Activated CD4-positive, alpha-beta T cell treated with anti-CD3 and anti-CD28 coated beads, Interleukin-2, amount 50 U/mL, for 16 hours (primary cell): ENCODE results near the gene SLC16A12.
"Not testable (repeated sequence)": the region's sequence is repeated elsewhere in the genome, so short reads cannot be mapped to it uniquely, and the experiment has no call there.

Experiments
- DNase-seq: peaks from one replicate; pipeline ENCODE4 v3.0.0-alpha.2; 2020

SLC16A12 gene

DNA sequence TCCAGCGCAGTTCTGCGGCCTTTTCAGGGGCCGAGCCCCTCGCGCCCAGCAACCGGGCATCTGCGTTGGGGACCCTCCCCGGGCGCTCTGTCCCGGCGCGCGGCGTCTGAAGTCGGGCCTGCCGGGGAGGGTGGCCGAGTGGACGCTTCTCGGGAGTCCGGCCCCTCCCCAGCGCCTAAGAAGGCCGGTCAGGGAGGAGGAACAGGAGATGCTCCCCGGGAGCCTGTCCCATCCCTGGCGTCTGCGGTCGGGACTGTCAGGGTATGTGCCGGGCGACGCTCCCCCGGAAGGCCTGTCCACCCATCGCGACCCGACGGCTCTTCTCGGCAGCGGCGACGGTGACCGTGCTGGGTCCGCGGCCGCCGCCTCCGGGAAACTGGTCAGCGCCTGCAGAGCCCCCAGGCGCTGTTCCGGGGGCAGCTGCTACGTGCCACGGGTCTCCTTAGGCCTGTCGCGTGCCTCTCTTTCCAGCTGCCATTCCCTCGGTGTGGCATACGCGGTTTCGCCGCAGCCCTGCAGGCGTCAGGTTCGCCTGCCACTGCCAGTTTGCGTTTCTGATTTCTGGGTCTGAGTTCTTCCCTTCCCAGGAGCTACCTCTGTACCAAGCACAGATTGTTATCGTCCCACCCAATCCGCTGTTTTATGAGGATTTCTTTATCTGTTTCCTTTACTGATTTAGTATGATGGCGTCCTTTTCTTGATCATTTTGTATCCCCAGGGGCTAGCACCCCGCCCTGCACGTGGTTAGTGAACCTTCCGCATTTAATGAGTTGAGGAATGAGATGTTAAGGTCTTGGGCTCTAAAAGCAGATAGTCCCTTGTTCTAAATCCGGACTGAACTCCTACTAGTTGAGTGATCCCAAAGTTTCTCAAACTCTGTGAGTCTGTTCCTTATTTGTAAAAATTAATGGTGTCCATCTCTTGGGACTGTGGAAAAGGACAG is 120.2 kb downstream of the SLC16A12 start:
- DNase-seq, result no peak

DNA sequence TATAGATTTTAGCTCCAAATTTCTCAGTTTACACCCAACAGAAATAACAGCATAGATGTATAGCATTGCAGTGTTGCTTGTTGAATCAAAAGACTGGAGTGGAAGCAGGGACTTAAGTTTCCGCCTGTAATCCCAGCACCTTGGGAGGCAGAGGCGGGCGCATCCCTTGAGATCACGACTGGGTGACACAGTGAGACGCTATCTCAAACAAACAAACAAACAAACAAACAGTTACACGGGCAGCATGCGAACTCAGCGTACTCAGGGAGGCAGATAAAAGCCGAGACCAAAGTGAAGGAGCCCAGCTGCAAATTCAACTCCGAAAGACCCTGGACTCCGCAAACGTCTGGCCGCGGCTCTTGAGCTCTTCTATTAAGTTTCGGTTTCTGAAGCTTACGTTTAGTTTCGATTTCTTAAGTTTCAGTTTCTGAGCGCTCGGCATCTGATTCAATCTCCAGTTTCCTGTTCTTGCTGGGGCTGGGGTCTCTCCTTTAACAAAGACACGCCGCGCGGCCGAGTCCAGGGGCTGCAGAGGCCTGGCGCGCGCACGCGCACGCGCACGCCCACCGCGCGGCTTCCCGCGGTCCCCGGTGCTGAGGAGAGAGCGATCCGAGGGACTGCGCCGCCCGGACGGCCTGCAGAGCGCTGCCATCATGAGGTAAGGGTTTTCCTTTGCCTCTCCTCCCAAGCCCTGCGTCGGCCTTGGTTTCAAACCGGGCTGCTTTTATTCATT is 121.1 kb downstream of the SLC16A12 start, which contains the start of gene IFIT5:
Gene IFIT5 (plus strand): TSS at position 423 of the 733 bp plus-strand sequence. CDS start 231 bp downstream, at position 654.
- peak; percentile 63 for DNase-seq

DNA sequence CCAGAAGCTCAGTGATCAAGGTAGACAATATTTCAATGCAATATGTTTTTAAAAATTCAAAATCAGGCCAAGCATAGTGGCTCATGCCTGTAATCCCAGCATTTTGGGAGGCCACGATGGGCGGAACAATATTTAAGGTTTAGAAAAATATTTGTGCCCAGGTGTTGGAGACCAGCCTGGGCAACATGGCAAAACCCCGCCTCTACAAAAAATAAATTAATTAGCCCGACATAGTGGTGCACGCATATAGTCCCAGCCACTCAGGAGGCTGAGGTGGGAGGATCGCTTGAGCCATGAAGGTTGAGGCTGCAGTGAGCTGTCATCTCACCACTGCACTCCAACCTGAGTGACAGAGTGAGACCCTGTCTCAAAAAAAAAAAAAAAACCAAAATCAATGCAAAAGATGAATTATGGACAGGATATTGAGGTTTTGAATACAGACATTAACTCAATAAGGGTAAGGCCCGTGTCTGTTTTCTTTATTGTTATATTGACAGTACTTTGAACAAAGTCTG is 121.9 kb downstream of the SLC16A12 start:
- no peak for DNase-seq

DNA sequence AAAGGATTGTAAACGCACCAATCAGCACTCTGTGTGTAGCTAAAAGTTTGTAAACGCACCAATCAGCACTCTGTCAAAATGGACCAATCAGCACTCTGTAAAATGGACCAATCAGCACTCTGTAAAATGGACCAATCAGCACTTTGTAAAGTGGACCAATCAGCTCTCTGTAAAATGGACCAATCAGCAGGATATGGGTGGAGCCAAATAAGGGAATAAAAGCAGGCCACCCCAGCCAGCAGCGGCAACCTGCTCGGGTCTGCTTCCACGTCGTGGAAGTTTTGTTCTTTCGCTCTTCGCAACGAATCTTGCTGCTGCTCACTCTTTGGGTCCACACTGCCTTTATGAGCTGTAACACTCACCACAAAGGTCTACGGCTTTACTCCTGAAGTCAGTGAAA is 123.1 kb downstream of the SLC16A12 start:
- not testable (repeated sequence) for DNase-seq

DNA sequence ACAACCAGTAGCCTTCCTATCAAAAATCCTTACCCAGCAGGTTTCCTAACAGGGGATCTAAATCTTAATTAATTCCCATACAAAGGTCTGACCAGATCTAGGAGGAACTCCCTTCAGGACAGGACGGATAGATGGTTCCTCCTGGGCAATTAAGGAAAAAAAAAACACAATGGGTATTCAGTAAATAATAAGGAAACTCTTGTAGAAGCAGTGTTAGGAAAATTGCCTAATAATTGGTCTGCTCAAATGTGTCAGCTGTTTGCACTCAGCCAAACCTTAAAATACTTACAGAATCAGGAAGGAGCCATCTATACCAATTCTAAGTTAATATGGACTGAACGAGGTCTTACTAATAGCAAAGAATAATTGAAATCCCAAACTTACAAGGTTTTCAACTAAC is 124.3 kb downstream of the SLC16A12 start:
- DNase-seq, result not testable (repeated sequence)

DNA sequence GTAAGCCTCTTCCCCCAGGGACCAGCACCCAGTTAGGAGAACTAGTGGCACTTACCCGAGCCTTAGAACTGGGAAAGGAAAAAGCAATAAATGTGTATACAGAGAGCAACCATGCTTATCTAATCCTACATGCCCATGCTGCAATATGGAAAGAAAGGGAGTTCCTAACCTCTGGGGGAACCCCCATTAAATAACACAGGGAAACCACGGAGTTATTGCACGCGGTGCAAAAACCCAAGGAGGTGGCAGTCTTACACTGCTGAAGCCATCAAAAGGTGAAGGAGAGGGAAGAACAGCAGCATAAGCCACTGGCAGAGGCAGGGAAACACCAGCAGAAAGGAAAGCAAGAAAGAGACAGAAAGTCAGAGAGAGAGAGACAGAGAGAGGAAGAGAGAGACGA is 124.8 kb downstream of the SLC16A12 start:
- not testable (repeated sequence) for DNase-seq

DNA sequence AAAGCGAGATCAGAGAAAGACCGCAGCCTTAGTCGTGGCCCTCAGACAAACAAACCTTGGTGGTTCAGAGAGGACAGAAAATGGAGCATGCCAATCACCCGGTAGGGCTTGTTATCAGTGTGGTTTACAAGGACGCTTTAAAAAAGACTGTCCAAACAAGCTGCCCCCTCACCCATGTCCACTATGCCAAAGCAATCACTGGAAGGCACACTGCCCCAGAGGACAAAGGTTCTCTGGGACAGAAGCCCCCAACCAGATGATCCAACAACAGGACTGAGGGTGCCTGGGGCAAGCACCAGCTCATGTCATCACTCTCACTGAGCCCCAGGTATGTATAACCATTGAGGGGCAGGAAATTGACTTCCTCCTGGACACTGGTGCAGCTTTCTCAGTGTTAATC is 126.1 kb downstream of the SLC16A12 start:
- DNase-seq, result not testable (repeated sequence)

DNA sequence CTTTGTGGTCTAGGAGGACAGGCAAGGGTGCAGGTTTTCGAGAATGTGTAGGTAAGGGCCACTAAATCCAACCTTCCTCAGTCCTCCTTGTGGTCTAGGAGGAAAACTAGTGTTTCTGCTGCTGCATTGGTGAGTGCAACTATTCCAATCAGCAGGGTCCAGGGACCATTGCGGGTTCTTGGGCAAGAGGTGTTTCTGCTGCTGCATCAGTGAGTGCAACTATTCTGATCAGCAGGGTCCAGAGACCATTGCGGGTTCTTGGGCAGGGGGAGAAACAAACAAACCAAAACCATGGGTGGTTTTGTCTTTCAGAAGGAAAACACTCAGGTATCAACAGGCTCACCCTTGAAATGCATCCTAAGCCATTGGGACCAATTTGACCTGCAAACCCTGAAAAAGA is 127.6 kb downstream of the SLC16A12 start:
- not testable (repeated sequence) for DNase-seq

DNA sequence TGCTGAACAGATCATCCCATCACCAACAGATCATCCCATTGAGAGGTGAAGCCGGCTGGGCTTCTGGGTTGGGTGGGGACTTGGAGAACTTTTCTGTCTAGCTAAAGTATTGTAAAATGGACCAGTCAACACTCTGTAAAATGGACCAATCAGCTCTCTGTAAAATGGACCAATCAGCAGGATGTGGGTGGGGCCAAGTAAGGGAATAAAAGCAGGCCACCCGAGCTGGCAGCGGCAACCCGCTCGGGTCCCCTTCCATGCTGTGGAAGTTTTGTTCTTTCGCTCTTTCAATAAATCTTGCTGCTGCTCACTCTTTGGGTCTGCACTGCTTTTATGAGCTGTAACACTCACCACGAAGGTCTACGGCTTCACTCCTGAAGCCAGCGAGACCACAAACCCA is 129.2 kb downstream of the SLC16A12 start:
- not testable (repeated sequence) for DNase-seq

DNA sequence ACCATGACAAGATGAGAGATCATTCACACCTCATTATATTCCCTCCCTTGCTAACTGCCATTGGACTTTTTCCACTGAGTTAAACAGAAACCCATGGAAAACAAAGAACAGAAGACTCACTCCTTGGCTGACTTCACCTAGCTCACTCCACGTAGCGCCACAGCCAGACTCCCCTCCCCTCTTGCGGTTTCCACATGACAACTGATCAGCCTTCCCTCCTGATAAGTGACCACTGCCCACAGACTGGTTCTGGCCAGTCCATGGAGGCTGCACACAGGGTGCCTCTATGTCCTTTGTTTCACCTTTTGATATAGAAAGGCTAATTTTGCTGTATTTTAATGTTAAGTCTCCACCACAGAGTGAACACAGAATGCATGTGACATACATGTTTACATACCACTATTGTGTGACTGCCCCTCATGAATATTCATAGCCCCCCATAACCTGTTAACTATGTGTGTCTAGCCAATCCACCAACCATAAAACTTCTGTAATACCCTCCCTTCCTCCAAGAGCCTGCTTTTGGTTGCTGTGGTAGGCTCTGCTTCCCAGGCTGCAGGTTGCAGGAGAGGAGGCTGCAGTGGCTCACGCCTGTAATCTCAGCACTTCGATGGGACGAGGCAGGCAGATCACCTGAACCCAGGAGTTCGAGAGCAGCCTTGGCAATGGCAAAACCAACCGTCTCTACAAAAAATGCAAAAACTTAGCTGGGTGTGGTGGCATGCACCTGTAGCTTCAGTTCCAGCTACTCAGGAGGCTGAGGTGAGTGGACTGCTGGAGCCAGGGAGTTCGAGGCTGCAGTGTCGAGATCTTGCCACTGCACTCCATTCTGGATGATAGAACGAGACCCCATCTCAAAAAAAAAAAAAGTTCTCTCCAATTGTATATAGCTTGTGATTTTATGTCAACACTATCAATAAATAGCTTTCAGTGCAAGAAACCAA is 131.0 kb downstream of the SLC16A12 start:
- no peak for DNase-seq

DNA sequence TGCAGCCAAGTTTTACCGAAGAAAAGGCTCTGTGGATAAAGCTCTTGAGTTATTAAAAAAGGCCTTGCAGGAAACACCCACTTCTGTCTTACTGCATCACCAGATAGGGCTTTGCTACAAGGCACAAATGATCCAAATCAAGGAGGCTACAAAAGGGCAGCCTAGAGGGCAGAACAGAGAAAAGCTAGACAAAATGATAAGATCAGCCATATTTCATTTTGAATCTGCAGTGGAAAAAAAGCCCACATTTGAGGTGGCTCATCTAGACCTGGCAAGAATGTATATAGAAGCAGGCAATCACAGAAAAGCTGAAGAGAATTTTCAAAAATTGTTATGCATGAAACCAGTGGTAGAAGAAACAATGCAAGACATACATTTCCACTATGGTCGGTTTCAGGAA is 132.4 kb downstream of the SLC16A12 start:
- no peak for DNase-seq

DNA sequence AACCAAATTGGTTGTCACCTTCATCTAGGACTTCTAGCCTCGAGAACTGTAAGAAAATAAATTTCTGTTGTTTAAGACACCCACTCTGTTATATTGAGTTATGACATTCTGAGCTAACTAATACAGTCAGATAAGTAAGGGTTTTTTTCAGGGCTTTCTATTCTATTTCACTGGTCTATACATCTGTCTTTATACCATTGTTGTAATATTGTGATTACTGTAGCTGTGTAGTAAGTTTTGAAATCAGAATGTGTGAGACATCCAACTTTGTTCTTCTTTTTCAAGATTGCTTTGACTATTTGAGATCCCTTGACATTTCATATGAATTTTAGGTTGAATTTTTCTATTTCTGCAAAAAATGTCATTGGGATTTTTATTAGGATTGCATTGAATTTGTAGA is 135.4 kb downstream of the SLC16A12 start:
- DNase-seq, result no peak

DNA sequence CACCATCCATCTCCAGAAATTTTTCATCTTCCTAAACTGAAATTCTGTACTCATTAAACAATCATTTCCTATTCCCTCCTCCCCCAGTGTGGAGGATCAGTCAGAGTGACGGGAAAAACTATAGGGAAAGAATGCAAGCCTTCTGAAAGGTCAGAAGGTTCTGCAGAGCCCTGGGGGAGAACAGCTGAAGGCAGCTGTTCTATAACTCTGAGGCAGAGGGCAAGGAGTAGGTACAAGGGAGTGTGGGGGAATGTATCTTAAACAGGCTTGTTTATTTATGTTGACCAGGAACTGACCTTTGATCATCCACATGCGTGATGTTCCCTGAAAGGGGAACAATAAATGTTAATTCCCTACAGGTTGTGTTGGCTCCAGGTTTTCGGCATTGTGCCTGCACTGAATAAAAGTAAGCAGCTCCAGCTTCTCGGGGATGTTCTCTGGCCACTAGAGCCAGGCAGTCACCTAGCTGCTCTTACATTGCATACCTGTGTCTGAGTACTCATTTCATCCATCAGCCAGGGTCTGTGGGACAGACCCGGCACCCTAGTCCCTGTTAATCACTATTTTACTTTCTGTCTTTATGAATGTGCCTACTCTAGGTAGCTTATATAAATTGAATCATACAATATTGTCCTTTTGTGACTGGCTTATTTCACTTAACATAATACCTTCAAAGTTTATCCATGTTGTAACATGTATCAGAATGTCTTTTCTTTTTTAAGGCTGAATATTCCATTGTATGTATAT is 137.2 kb downstream of the SLC16A12 start:
- DNase-seq, result no peak

DNA sequence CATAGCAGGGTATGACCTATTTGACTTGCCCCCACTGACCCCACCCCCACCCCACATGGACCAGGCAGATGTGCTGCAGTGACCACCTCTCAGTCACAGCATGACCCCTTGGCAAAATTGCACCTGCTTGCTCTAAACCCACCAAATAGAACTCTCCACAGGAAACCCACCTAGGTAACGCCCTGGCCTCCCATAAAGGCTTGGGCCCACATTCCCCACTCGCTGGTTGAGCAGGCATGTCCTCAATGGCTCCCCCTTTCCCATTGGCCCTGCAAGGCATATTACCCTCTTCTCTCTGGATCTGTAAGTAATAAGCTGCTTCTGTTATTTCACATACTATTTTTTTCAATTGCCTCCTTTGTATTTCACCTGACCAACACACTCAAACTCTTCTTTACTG is 140.3 kb downstream of the SLC16A12 start:
- no peak for DNase-seq

DNA sequence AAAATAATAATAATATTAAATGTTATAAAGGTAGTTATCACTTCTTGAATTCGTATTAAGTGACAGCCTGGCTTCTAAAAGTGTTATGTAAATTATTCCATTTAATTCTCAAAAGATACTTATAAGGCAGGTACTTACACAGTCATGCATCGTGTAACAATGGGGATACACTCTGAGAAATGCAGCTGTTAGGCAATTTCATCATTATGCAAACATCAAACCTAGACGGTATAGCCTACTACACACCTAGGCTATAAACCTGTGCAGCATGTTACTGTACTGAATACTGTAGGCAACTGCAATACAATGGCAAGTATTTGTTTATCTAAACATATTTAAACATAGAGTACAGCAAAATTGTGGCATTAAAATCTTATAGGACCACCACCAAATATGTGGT is 141.5 kb downstream of the SLC16A12 start:
- no peak for DNase-seq

DNA sequence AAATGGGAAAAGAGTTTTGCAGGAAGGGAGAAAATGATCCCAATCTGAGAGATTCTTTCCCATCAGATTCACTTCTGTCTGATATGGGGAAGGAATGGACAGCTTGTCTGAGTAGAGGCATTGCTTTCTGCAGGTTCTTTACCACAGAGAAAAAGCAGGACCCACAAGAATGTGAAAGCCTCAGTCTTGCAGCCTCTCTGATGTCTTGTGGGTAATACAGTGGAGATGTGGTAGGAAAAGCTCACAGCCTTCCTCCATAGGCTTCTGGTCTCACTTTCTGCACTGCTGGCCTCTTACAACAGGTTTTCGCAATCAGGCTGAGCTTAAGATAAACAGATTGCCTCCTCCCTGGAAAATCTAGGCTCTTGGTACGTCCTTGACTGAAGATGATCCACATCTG is 142.4 kb downstream of the SLC16A12 start:
- DNase-seq, result no peak

DNA sequence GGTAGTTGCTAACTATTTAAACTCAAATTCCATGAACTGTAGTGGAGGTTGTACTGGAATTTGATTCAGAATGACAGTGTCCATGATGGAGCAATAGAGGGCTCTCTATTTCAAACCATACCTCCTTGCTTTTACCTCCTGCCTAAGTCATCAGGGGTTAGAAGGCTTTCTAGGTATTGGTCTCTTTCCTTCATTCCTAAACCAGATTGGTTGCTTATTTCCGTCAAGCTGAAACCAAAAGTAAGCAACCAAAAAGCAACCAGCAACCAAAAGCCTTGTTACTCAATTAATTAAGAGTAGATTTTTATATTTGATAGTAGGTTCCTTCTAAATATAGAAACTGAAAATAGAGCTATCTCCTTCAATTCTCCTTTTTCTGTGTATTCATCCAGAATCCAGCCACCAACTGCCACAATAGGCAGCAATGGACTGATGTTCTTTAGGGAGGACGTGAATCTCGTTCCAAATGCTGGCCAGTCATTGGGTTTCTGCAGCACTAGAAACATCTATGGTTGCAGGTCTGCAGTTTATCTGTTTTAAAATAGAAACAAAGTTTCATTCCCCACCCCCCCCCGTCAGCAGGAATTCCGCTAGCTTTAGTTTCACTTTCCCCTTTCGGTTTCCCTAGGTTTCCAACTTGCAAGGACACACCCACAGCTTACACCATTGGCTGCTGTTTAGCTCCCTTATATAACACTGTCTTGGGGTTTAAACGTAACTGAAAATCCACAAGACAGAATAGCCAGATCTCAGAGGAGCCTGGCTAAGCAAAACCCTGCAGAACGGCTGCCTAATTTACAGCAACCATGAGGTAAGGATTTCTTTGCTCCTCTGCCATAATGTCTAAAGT is 143.3 kb downstream of the SLC16A12 start, which contains the start of gene IFIT1:
Gene IFIT1 (plus strand): TSS at position 717 of the 850 bp plus-strand sequence. CDS start 90 bp downstream, at position 807.
- peak; percentile 46 for DNase-seq

DNA sequence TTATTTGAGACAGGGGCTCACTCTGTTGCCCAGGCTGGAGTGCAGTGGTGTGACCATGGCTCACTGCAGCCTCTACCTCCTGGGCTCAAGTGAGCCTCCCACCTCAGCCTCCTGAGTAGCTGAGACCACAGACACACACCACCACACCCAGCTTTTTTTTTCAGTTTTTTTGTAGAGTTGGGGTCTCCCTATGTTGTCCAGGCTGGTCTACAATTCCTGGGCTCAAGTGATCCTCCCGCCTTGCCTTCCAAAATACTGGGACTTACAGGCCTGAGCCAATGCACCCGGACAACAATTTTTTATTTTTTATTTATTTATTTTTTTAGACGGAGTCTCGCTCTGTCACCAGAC is 144.2 kb downstream of the SLC16A12 start:
- DNase-seq, result not testable (repeated sequence)

DNA sequence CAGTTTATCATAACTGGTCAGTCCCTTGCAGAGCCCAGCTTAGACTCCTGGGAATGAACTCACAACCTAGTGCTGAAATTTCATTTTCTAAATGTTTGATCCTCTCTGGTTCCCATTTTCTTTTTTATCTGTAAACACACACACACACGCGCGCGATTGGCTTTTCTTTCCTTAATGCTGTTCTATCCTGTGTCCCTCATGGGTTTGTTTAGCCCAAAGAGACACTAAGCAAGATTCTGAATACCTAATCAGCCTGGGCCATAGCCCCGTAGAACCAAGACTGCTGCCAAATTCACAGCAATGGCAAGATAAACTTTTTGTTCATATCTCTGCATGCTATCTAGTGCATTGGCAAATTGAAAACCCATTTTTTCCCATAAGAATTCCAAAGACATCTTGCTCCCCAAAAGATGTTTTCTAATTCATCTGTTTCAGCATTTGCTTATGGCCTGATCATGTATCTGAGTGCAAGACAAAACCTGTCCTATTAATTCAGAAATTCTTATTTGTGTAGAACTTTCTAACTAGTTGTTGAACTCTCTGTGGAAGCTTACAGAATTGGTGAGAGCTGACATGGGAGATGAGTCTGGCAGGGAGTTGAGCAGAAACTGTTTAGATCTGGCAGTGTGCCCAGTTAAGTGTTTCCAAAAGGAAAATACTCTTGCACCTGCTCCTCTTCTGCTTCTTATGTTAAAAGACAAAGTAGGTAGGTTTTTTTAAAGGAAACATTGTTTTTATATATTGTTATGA is 144.7 kb downstream of the SLC16A12 start:
- no peak for DNase-seq

DNA sequence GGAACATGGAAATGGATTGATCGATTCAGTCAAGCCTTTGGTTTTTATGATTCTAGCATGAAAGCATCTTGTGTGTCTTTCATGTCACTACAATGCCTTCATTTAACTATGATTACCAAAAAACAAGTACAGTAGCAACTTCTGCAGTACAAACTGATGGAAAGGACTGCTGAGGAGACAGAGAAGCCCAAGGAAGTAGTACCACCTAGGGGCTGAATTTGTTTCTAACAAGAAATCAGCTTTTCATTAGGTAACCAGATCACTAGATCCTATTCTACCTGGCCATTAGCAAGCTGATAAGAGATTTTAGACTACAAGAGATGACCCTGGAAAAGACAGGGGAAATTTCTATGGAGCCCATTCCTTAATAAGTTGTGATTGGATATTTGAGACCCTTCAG is 146.1 kb downstream of the SLC16A12 start:
- no peak for DNase-seq
